Measurements from ENCODE around the gene INHBC. TPM values are rescaled to one million over a fixed set of nuclear protein-coding genes. Genes with fewer than 3 reads are reported as not detected.

The INHBC gene
- total RNA-seq, 3 donors from 2014 or later, result not detected

DNA sequence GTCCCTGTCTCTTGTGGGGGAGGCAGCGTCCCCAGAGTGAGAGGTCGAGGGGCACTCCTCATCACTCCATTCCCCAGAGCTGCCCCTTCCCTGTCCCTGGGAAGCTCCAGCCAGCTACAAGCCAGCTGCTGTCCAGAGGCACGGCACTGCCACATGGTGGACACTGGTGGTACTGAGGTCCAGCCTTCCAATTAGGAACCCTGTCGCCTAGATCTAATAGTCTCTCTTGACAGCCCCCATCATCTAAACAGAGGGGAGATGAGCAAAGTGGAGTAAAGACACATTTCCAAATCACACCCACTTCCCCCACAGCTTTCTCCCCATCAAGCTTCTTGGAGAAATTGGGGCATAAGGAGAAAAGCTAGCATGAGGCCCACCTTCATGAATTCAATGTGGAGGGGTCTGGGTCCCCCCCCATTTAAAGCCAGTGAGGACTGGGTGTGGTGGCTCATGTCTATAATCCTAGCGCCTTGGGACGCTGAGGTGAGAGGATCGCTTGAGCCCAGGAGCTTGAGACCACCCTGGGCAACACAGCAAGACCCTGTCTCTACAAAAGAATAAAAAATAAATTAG is 18.4 kb downstream of the INHBC start:
- TF ChIP-seq, protein P1, sequence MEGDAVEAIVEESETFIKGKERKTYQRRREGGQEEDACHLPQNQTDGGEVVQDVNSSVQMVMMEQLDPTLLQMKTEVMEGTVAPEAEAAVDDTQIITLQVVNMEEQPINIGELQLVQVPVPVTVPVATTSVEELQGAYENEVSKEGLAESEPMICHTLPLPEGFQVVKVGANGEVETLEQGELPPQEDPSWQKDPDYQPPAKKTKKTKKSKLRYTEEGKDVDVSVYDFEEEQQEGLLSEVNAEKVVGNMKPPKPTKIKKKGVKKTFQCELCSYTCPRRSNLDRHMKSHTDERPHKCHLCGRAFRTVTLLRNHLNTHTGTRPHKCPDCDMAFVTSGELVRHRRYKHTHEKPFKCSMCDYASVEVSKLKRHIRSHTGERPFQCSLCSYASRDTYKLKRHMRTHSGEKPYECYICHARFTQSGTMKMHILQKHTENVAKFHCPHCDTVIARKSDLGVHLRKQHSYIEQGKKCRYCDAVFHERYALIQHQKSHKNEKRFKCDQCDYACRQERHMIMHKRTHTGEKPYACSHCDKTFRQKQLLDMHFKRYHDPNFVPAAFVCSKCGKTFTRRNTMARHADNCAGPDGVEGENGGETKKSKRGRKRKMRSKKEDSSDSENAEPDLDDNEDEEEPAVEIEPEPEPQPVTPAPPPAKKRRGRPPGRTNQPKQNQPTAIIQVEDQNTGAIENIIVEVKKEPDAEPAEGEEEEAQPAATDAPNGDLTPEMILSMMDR (IDR thresholded peaks at IDR 0.05), result peak; percentile 70
- no peaks in the 10 kb centered on the region for H3K4me1 ChIP-seq (ENCODE audit: low read depth)
- peak; percentile 82 for ATAC-seq
- intact Hi-C loops (cut with DNase I, micrococcal nuclease), result loop anchor here (10.0 kb wide), 3 partner anchors 148 to 188 kb away; no protein-coding TSS in a partner anchor
- no peaks in the 10 kb centered on the region for H3K36me3 ChIP-seq (ENCODE audit: low read depth)
- H3K9me3 ChIP-seq, result no peaks in the 10 kb centered on the region
- H3K4me3 ChIP-seq, result no peak overlapping the region
- peak in 2 of 3 donors; percentile 84 to 89 for DNase-seq

DNA sequence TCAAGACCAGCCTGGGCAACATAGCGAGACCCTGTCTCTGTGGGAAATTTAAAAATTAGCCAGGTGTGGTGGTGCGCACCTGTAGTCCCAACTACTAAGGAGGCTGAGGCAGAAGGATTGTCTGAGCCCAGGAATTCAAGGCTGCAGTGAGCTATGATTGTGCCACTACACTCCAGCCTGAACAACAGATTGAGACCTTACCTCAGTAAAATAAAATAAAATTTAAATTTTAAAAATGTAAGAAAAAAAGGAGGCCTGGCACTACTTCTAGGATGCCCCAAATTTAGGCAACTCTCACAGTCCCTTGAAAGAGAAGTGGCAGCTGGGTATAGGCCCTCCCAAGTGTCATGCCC is 19.6 kb downstream of the INHBC start:
- Histone ChIP-seq H3K36me3 (ENCODE audit: low read depth) (no peaks in the 10 kb centered on the region), H3K4me1 (ENCODE audit: low read depth) (peaks cover 8% of the 10 kb centered on the region), H3K4me3 (no peak overlapping the region), H3K9me3 (no peaks in the 10 kb centered on the region)
- DNase-seq (no peak), ATAC-seq (no peak)
- TF ChIP-seq, protein P1 (IDR thresholded peaks at IDR 0.05), result no peak
- intact Hi-C loops (cut with DNase I, micrococcal nuclease), result loop anchor here (10.0 kb wide), 3 partner anchors 149 to 189 kb away; no protein-coding TSS in a partner anchor

DNA sequence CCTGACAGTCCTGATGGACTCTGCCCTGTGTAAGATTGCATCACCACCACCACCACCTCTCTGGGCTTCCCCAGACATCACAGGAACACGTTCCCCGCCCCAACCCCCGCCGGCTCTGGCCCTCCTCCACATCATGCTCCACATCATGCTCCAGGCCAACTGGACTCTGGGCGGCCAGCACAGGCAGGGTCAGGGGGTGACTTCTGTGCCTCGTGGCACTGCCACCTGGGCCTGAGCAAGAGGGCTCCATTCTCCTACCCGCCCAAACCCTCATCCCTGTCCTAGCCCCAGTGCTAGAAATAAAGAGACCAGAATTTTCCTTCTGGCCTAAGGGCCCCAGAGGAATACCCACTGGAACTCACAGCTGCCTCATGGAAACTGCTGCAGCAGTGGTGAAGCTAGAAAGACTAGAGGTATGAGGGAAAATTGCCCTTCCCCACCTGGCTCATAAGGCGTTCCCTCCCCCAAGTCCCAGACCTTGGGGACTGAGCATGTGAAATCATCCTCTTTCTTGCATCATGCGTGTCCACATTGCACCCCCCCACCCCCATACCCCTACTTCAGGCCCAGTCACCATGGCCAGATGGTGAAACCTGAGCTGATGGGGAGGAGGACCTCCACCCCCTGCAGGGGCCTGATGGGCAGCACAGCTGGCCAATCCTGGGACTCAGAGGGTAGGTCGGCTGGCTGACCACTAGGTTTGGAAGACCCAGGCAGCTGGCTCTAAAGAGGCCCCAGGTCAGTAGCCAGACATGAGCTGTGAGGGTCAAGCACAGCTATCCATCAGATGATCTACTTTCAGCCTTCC is 20.2 kb downstream of the INHBC start, which contains the start of gene INHBE:
INHBE (plus strand) TSS at position 742 of the 808 bp plus-strand sequence. CDS start 230 bp downstream, outside the sequence.
- Histone ChIP-seq H3K36me3 (ENCODE audit: low read depth) (no peaks in the 10 kb centered on the region), H3K4me3 (no peak within 1 kb of the TSS), H3K4me1 (ENCODE audit: low read depth) (peaks cover 9% of the 10 kb centered on the region), H3K9me3 (no peaks in the 10 kb centered on the region)
- intact Hi-C loops (cut with DNase I, micrococcal nuclease), result loop anchor here (10.0 kb wide), 3 partner anchors 150 to 190 kb away; no protein-coding TSS in a partner anchor
- ATAC-seq (no peak), DNase-seq (no peak)
- TF ChIP-seq, protein P1 (IDR thresholded peaks at IDR 0.05), result no peak

DNA sequence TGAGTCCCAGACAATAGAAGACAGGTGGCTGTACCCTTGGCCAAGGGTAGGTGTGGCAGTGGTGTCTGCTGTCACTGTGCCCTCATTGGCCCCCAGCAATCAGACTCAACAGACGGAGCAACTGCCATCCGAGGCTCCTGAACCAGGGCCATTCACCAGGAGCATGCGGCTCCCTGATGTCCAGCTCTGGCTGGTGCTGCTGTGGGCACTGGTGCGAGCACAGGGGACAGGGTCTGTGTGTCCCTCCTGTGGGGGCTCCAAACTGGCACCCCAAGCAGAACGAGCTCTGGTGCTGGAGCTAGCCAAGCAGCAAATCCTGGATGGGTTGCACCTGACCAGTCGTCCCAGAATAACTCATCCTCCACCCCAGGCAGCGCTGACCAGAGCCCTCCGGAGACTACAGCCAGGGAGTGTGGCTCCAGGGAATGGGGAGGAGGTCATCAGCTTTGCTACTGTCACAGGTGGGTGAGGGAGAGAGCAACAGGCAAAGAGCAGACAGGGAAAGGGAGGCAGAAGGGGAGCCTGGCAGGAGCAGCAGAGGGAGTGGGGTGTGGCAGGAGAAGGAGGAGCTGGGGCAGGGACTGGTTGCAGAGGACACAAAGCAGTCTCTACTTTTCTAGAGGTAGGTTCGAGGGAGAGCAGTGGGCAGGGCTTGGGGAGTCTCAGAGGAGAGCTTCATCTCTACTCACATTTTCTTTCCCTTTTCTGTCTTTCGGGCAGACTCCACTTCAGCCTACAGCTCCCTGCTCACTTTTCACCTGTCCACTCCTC is 21.0 kb downstream of the INHBC start:
- H3K9me3 ChIP-seq, result no peaks in the 10 kb centered on the region
- H3K36me3 ChIP-seq (ENCODE audit: low read depth), result no peaks in the 10 kb centered on the region
- peaks cover 15% of the 10 kb centered on the region for H3K4me1 ChIP-seq (ENCODE audit: low read depth)
- intact Hi-C loops (cut with DNase I, micrococcal nuclease), result loop anchor here (10.0 kb wide), 3 partner anchors 151 to 191 kb away; no protein-coding TSS in a partner anchor
- TF ChIP-seq, protein P1 (IDR thresholded peaks at IDR 0.05), result no peak
- peak; percentile 14 for ATAC-seq
- H3K4me3 ChIP-seq, result no peak overlapping the region
- DNase-seq, result no peak

DNA sequence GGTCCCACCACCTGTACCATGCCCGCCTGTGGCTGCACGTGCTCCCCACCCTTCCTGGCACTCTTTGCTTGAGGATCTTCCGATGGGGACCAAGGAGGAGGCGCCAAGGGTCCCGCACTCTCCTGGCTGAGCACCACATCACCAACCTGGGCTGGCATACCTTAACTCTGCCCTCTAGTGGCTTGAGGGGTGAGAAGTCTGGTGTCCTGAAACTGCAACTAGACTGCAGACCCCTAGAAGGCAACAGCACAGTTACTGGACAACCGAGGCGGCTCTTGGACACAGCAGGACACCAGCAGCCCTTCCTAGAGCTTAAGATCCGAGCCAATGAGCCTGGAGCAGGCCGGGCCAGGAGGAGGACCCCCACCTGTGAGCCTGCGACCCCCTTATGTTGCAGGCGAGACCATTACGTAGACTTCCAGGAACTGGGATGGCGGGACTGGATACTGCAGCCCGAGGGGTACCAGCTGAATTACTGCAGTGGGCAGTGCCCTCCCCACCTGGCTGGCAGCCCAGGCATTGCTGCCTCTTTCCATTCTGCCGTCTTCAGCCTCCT is 21.6 kb downstream of the INHBC start:
- peak; percentile 41 for ATAC-seq
- no peak overlapping the region for H3K4me3 ChIP-seq
- peak in 1 of 3 donors; percentile 57 for DNase-seq
- peaks cover 20% of the 10 kb centered on the region for H3K4me1 ChIP-seq (ENCODE audit: low read depth)
- no peaks in the 10 kb centered on the region for H3K36me3 ChIP-seq (ENCODE audit: low read depth)
- intact Hi-C loops (cut with DNase I, micrococcal nuclease), result loop anchor here (10.0 kb wide), 3 partner anchors 151 to 191 kb away; no protein-coding TSS in a partner anchor
- TF ChIP-seq, protein P1 (IDR thresholded peaks at IDR 0.05), result peak; percentile 34
- no peaks in the 10 kb centered on the region for H3K9me3 ChIP-seq
